ENCODE measurements around the gene MAPK1. TPM values are rescaled to one million over a fixed set of nuclear protein-coding genes. Genes with fewer than 3 reads are reported as not detected.

MAPK1 gene
- total and polyA plus RNA-seq, 7 donors = 11.0 to 101 (median 78.3) TPM

DNA sequence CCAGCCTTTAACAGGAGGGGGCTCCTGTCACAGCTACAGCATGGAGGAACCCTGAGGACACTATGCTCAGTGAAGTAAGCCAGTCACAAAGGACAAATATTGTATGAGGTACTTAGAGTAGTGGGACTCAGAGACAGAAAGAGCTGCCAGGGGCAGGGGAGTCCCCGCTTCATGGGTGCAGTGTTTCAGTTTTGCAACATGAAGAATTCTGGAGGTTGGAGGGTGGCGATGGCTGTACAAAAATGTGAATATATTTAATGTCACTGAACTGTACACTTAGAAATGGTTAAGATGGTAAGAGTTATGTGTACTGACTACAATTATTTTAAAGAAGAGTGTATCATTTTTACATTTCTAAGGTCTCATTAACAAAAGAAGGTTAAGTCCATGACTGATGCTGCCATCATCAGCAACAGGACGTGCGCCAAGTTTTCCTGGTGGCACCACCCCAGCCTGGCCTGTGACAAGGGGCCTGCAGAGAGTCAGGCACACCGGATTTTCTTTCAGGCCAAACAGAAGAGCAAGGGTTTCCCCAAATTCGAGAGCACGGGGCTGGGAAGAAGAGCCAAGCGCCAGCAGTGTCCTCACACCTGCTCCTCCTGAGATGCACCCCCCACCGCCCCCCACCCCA is 153.9 kb downstream of the MAPK1 start:
- Histone ChIP-seq H3K9me3 (no peaks in the 10 kb centered on the region), H3K4me3 (peak overlapping the region; percentile 26), H3K27me3 (ENCODE audit: insufficient read depth in 3 of 3, low read length in 2 of 3) (no peaks in the 10 kb centered on the region), H3K4me1 (peaks cover 36% of the 10 kb centered on the region), H3K36me3 (ENCODE audit: insufficient read depth in 1 of 2, low read depth in 1 of 2) (peaks cover 0 to 17% of the 10 kb centered on the region in 2 donors), H3K27ac (peak overlapping the region; percentile 83)
- intact Hi-C loops (cut with DNase I) = loop anchor here (2.0 to 5.0 kb wide), 4 partner anchors 154 to 239 kb away; partner anchors contain the start of genes PPM1F (in 2 of the 2) and MAPK1 (in 1 of the 2)
- no peak for TF ChIP-seq CTCF (IDR thresholded peaks at IDR 0.05)
- DNase-seq = no peak
- peak in 3 of 4 donors; percentile 1 to 30 (median 19) for ATAC-seq
- WGBS, 3 donors = 40 to 64% (median 43%) methylated on average over 9 of the region's 9 CpGs

GRCh38 chr22:21712751-21713427 is 154.6 kb downstream of the MAPK1 start:
- 11 to 21% (median 12%) methylated on average over 14 of the region's 14 CpGs for WGBS, 3 donors
- H3K27ac ChIP-seq = peak overlapping the region; percentile 83
- ATAC-seq (peak; percentile 58 to 86 (median 78)), DNase-seq (peak; percentile 58 to 72)
- peaks cover 42% of the 10 kb centered on the region for H3K4me1 ChIP-seq
- intact Hi-C loops (cut with DNase I) = loop anchor here (2.0 to 5.0 kb wide), 4 partner anchors 154 to 240 kb away; partner anchors contain the start of genes PPM1F (in 2 of the 2) and MAPK1 (in 1 of the 2)
- H3K27me3 ChIP-seq (ENCODE audit: insufficient read depth in 3 of 3, low read length in 2 of 3) = no peaks in the 10 kb centered on the region
- H3K9me3 ChIP-seq = no peaks in the 10 kb centered on the region
- peak; percentile 74 for TF ChIP-seq CTCF (IDR thresholded peaks at IDR 0.05)
- H3K36me3 ChIP-seq (ENCODE audit: insufficient read depth in 1 of 2, low read depth in 1 of 2) = peaks cover 0 to 17% of the 10 kb centered on the region in 2 donors
- H3K4me3 ChIP-seq = no peak overlapping the region

- WGBS, 3 donors = 91 to 93% (median 91%) methylated on average over 4 of the region's 4 CpGs
- intact Hi-C loops (cut with DNase I) = loop anchor here (2.0 to 5.0 kb wide), 4 partner anchors 155 to 241 kb away; partner anchors contain the start of genes PPM1F (in 2 of the 2) and MAPK1 (in 1 of the 2)
- Histone ChIP-seq H3K27me3 (ENCODE audit: insufficient read depth in 3 of 3, low read length in 2 of 3) (no peaks in the 10 kb centered on the region), H3K4me1 (peaks cover 53% of the 10 kb centered on the region), H3K36me3 (ENCODE audit: insufficient read depth in 1 of 2, low read depth in 1 of 2) (peaks cover 0 to 17% of the 10 kb centered on the region in 2 donors), H3K4me3 (no peak overlapping the region), H3K27ac (no peak overlapping the region), H3K9me3 (no peaks in the 10 kb centered on the region)
- no peak for TF ChIP-seq CTCF (IDR thresholded peaks at IDR 0.05)
- ATAC-seq (no peak), DNase-seq (no peak)
Measured at GRCh38 chr22:21711851-21712250, 155.6 kb downstream of the MAPK1 start.

GRCh38 chr22:21710156-21710555 is 157.3 kb downstream of the MAPK1 start:
- intact Hi-C loops (cut with DNase I) = loop anchor here (5.0 kb wide), 3 partner anchors 157 to 242 kb away; partner anchors contain the start of genes MAPK1 (in 1 of the 2) and PPM1F (in 1 of the 2)
- 69 to 80% (median 77%) methylated on average over 7 of the region's 7 CpGs for WGBS, 3 donors
- Histone ChIP-seq H3K9me3 (no peaks in the 10 kb centered on the region), H3K4me1 (peaks cover 47% of the 10 kb centered on the region), H3K4me3 (no peak overlapping the region), H3K27ac (no peak overlapping the region), H3K27me3 (ENCODE audit: insufficient read depth in 3 of 3, low read length in 2 of 3) (no peaks in the 10 kb centered on the region), H3K36me3 (ENCODE audit: insufficient read depth in 1 of 2, low read depth in 1 of 2) (peaks cover 0 to 17% of the 10 kb centered on the region in 2 donors)
- ATAC-seq = no peak
- no peak for DNase-seq
- no peak for TF ChIP-seq CTCF (IDR thresholded peaks at IDR 0.05)
